ENCODE results near the gene SHCBP1L. TPM values are rescaled to one million over a fixed set of nuclear protein-coding genes. Genes with fewer than 3 reads are reported as not detected.

Gene SHCBP1L
- total and polyA plus RNA-seq, 11 donors, result 0.31 TPM; not detected in 10

GRCh38 chr1:182925661-182926060 lies 27.3 kb downstream of the SHCBP1L start:
- H3K4me3 ChIP-seq, result no peak overlapping the region
- no peaks in the 10 kb centered on the region for H3K36me3 ChIP-seq
- WGBS, 4 donors, result 78 to 89% (median 84%) methylated on average over 1 of the region's 1 CpG
- H3K4me1 ChIP-seq, result no peaks in the 10 kb centered on the region
- TF ChIP-seq POLR2A (IDR thresholded peaks at IDR 0.05) (no peak), CTCF (IDR thresholded peaks at IDR 0.05) (no peak)
- no peaks in the 10 kb centered on the region for H3K9me3 ChIP-seq
- ATAC-seq (no peak), DNase-seq (no peak)
- intact Hi-C loops (cut with DNase I), result no loop called here
- peaks cover 0 to 8% (median 0%) of the 10 kb centered on the region in 9 donors for H3K27me3 ChIP-seq
- no peak overlapping the region for H3K27ac ChIP-seq

- no peak for DNase-seq
- Histone ChIP-seq H3K9me3 (peaks cover 0 to 21% (median 0%) of the 10 kb centered on the region in 12 donors), H3K27ac (no peak overlapping the region), H3K4me1 (no peaks in the 10 kb centered on the region), H3K36me3 (no peaks in the 10 kb centered on the region), H3K27me3 (peaks cover 0 to 8% (median 0%) of the 10 kb centered on the region in 9 donors), H3K4me3 (no peak overlapping the region)
- ATAC-seq, result no peak
- TF ChIP-seq POLR2A (IDR thresholded peaks at IDR 0.05), result no peak
- no peak for TF ChIP-seq CTCF (IDR thresholded peaks at IDR 0.05)
- intact Hi-C loops (cut with DNase I), result no loop called here
- WGBS, 4 donors, result 79 to 90% (median 84%) methylated on average over 3 of the region's 3 CpGs
Observed at GRCh38 chr1:182917378-182917777, 35.6 kb downstream of the SHCBP1L start.

- H3K27ac ChIP-seq, result no peak overlapping the region
Observed at GRCh38 chr1:182913401-182913800, 39.6 kb downstream of the SHCBP1L start.

GRCh38 chr1:182910143-182910542 lies 42.8 kb downstream of the SHCBP1L start:
- Histone ChIP-seq H3K27ac (no peak overlapping the region), H3K9me3 (peaks cover 0 to 19% (median 2%) of the 10 kb centered on the region in 12 donors), H3K36me3 (no peaks in the 10 kb centered on the region), H3K4me3 (no peak overlapping the region), H3K27me3 (no peaks in the 10 kb centered on the region), H3K4me1 (no peaks in the 10 kb centered on the region)
- ATAC-seq (no peak), DNase-seq (no peak)
- TF ChIP-seq POLR2A (IDR thresholded peaks at IDR 0.05) (no peak), CTCF (IDR thresholded peaks at IDR 0.05) (no peak)
- WGBS, 4 donors, result 88 to 100% (median 100%) methylated on average over 1 of the region's 1 CpG
- intact Hi-C loops (cut with DNase I), result no loop called here

More at GRCh38 chr1:182913401-182913800, 39.6 kb downstream of the SHCBP1L start:
- Histone ChIP-seq H3K36me3 (no peaks in the 10 kb centered on the region), H3K4me3 (no peak overlapping the region), H3K9me3 (peaks cover 0 to 21% (median 2%) of the 10 kb centered on the region in 12 donors), H3K27me3 (no peaks in the 10 kb centered on the region), H3K4me1 (no peaks in the 10 kb centered on the region)
- intact Hi-C loops (cut with DNase I), result no loop called here
- WGBS, 4 donors, result 94 to 99% (median 97%) methylated on average over 3 of the region's 3 CpGs
- TF ChIP-seq CTCF (IDR thresholded peaks at IDR 0.05) (no peak), POLR2A (IDR thresholded peaks at IDR 0.05) (no peak)
- DNase-seq (no peak), ATAC-seq (no peak)

All from heart left ventricle (tissue), 16 donors.